Measurements from ENCODE around the gene SCLY. TPM values are rescaled to one million over a fixed set of nuclear protein-coding genes. Genes with fewer than 3 reads are reported as not detected.
"Not testable (repeated sequence)": the region's sequence is repeated elsewhere in the genome, so short reads cannot be mapped to it uniquely, and the experiment has no call there.

The SCLY gene
- polyA plus RNA-seq = 10 to 100 TPM in 2 of 3 donors, 1 to 10 TPM in 1; 8.0 to 13.6 (median 11.5) TPM

GRCh38 chr2:238060542-238061314, at the start of gene SCLY:
SCLY (plus strand) TSS chr2:238061001; CDS start chr2:238061055, 54 bp downstream.
- WGBS, 3 donors = 0 to 1% (median 0%) methylated on average over 74 to 98 of the region's 98 CpGs
- peak within 1 kb of the TSS; percentile 77 for H3K27ac ChIP-seq (ENCODE audit: low read depth, low read length)

GRCh38 chr2:238013806-238014205, 47.0 kb upstream of the SCLY start:
- 94 to 95% (median 95%) methylated on average over 7 of the region's 7 CpGs for WGBS, 3 donors
- no peak overlapping the region for H3K27ac ChIP-seq (ENCODE audit: low read depth, low read length)

GRCh38 chr2:238015705-238016104, 45.1 kb upstream of the SCLY start:
- 73 to 96% (median 93%) methylated on average over 4 of the region's 4 CpGs for WGBS, 3 donors

GRCh38 chr2:238016526-238016925, 44.3 kb upstream of the SCLY start:
- 82 to 94% (median 91%) methylated on average over 8 of the region's 8 CpGs for WGBS, 3 donors
- H3K27ac ChIP-seq (ENCODE audit: low read depth, low read length) = no peak overlapping the region

More at GRCh38 chr2:238015705-238016104, 45.1 kb upstream of the SCLY start:
- H3K27ac ChIP-seq (ENCODE audit: low read depth, low read length) = no peak overlapping the region

GRCh38 chr2:238019962-238020361, 40.8 kb upstream of the SCLY start:
- WGBS, 3 donors = 75 to 96% (median 94%) methylated on average over 2 of the region's 2 CpGs
- no peak overlapping the region for H3K27ac ChIP-seq (ENCODE audit: low read depth, low read length)

- WGBS, 3 donors = 88 to 90% (median 89%) methylated on average over 9 of the region's 9 CpGs
- H3K27ac ChIP-seq (ENCODE audit: low read depth, low read length) = no peak overlapping the region
Measured at GRCh38 chr2:238020816-238021215, 40.0 kb upstream of the SCLY start.

GRCh38 chr2:238021327-238021726, 39.5 kb upstream of the SCLY start:
- WGBS, 3 donors = 89 to 96% (median 92%) methylated on average over 4 of the region's 4 CpGs
- no peak overlapping the region for H3K27ac ChIP-seq (ENCODE audit: low read depth, low read length)

- 91 to 94% (median 92%) methylated on average over 5 of the region's 5 CpGs for WGBS, 3 donors
- H3K27ac ChIP-seq (ENCODE audit: low read depth, low read length) = no peak overlapping the region
Measured at GRCh38 chr2:238022594-238023157, 38.1 kb upstream of the SCLY start.

GRCh38 chr2:238023608-238024007, 37.2 kb upstream of the SCLY start:
- no peak overlapping the region for H3K27ac ChIP-seq (ENCODE audit: low read depth, low read length)
- WGBS, 3 donors = 98 to 100% (median 100%) methylated on average over 2 of the region's 2 CpGs

GRCh38 chr2:238024986-238025385, 35.8 kb upstream of the SCLY start:
- 88 to 93% (median 91%) methylated on average over 8 of the region's 8 CpGs for WGBS, 3 donors
- H3K27ac ChIP-seq (ENCODE audit: low read depth, low read length) = no peak overlapping the region

- H3K27ac ChIP-seq (ENCODE audit: low read depth, low read length) = no peak overlapping the region
- WGBS, 3 donors = 90 to 94% (median 93%) methylated on average over 9 of the region's 9 CpGs
Measured at GRCh38 chr2:238025741-238026360, 35.0 kb upstream of the SCLY start.

GRCh38 chr2:238027058-238027457, 33.7 kb upstream of the SCLY start:
- 69 to 85% (median 76%) methylated on average over 4 of the region's 4 CpGs for WGBS, 3 donors

GRCh38 chr2:238027591-238028415, 33.0 kb upstream of the SCLY start:
- H3K27ac ChIP-seq (ENCODE audit: low read depth, low read length) = no peak overlapping the region
- 59 to 76% (median 63%) methylated on average over 9 of the region's 9 CpGs for WGBS, 3 donors

More at GRCh38 chr2:238027058-238027457, 33.7 kb upstream of the SCLY start:
- H3K27ac ChIP-seq (ENCODE audit: low read depth, low read length) = no peak overlapping the region

- WGBS, 3 donors = 90 to 98% (median 98%) methylated on average over 3 of the region's 3 CpGs
- H3K27ac ChIP-seq (ENCODE audit: low read depth, low read length) = no peak overlapping the region
Measured at GRCh38 chr2:238029853-238030252, 30.9 kb upstream of the SCLY start.

- 88 to 91% (median 91%) methylated on average over 8 of the region's 8 CpGs for WGBS, 3 donors
Measured at GRCh38 chr2:238030422-238031155, 30.2 kb upstream of the SCLY start.

GRCh38 chr2:238031751-238032150, 29.1 kb upstream of the SCLY start:
- WGBS, 3 donors = 99 to 100% (median 99%) methylated on average over 4 of the region's 4 CpGs
- H3K27ac ChIP-seq (ENCODE audit: low read depth, low read length) = no peak overlapping the region

More at GRCh38 chr2:238030422-238031155, 30.2 kb upstream of the SCLY start:
- H3K27ac ChIP-seq (ENCODE audit: low read depth, low read length) = no peak overlapping the region

GRCh38 chr2:238032755-238033337, 28.0 kb upstream of the SCLY start:
- 57 to 71% (median 68%) methylated on average over 4 of the region's 4 CpGs for WGBS, 3 donors
- H3K27ac ChIP-seq (ENCODE audit: low read depth, low read length) = no peak overlapping the region

GRCh38 chr2:238033991-238034390, 26.8 kb upstream of the SCLY start:
- not testable (repeated sequence) for H3K27ac ChIP-seq (ENCODE audit: low read depth, low read length)
- WGBS, 3 donors = 95 to 98% (median 95%) methylated on average over 9 of the region's 9 CpGs
